ENCODE results near the gene CCDC81.

Gene CCDC81

DNA sequence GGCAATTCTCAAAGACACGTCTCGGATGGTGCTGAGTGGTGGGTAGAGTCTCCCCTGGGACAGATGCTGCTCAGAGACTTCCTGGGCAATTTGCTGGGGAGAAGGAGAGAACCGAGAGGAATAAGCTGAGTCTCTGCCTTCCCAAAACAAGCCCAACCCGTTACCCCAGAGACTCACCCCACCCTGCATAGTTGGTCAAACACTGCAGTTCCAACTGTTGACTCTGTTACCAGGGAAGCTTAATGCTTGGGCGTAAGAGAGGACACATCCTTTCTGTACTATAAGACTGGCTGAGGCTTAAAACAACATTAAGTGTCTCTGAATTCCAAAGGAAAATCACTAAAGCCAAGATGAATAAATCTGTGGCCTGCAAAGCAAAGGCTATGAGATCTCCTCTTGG, 68.1 kb downstream of the CCDC81 start:
- DNase-seq, result no peak

DNA sequence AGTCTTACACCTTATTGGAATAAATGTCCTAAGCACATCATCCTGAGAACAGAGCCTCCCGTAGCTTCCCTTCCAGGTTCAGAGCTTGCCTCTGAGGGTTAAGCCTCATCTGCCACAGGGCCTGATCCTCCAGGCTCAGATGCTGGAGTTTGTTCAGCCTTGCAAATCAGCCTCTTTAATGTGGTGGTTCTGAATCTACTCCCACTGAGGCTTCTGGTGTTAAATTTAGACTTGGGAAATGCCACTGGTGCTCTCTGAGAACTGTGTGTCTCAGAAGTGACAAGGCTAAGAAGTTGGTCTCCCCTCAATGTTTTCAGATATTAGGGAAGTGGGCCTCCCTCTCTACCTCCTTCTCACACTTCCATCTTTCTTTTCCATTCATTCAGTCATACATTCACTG, 68.7 kb downstream of the CCDC81 start:
- DNase-seq, result no peak

DNA sequence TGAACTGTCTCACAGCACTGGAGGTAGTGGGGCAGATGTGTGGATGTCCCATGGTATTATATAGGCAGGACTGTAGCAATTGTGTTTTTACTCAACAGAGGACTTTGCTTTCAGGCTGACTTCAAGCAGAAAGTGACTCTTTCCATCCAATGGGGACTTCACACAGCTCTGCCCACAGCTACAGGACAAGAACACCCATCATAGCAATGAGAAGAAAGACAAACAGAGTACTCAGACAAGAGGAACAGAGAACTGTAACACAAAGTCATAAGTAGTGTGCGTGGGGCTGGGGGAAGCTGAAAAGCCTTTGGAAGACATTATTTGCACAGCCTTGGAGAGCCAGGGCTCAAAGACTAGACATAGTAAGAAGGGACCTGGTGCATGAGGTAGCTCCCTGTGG, 70.3 kb downstream of the CCDC81 start:
- DNase-seq, result no peak

DNA sequence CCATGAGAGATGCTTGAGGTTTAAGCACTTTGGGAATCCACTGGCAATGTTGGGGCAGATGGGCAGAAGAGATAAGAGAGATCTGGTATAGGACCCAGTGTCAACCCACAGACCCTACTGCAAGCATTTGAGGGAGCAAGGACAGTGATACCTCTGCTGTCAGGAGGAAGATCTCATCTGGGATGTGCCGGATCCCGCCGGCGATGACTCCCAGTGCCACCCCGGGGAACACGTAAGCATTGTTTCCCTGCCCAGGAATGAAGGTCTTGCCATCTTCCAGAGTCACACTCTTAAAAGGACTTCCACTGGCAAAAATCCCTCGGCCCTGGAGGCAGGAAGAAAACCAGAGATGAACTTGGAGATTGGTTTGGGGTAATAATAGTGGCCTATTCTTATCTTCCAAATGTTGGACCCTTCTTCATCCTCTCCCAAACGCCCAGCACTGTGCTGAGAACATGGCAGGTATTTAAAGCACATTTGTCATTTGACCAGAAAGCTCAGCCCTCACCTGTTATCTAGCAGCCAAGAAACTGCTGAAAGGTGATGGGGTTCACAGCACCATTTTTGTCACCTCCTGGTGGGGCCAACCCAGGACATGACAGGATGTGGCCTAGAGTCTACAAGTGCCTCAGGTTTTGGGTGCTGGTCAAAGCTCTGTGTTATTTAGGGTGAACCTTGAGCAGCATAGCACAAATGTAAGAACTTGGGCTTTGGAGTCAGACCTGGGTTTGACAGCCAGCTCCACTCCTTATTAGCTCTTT, 71.7 kb downstream of the CCDC81 start:
- DNase-seq, result no peak

DNA sequence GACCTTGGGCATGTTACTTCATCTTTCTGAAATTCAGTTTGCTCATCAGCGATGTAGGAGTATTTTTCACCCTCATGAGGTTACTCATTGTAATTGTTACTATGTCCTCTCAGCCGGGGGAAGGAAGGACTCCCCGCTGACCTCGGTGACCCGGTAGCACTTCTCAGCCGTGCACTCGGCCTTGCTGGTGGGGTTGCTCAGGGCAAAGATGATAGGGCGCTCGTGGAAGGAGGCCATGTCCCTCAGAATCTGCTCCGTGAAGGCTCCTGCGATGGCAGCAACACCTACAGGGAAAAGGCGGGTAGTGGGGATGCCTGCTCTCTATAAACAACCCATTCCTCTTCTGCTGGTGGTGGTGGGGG, 72.2 kb downstream of the CCDC81 start:
- DNase-seq, result no peak

DNA sequence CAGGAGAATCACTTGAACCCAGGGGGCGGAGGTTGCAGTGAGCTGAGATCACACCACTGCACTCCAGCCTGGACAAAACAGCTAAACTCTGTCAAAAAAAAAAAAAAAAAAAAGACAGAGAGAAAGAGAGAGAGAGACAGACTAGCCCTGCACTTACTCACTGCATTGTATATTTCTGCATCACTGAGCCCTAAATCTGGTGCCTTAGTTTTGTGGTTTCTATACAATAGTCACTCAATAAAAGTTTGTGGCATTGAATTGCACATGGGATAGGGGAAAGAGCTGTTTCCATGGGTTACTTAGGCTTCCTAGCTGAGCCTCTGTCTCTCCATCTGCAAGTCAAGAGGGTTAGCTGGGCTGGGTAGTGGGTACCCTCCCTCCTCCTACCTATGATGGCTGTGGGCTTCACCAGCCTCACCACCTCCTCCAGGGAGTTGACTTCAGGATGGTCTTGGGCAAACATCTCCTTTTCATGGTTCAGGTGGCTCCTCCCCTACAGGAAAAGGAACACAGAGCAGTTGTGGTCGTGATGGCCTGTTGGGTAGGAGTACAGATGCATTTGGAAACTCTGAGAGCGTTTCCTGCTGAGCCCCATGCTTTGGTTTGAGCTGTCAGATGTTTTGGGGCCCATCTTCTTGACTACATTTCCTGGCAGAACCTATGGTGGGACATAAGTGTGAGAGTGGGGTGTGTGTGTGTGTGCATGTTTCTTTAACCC, 73.2 kb downstream of the CCDC81 start:
- no peak for DNase-seq

DNA sequence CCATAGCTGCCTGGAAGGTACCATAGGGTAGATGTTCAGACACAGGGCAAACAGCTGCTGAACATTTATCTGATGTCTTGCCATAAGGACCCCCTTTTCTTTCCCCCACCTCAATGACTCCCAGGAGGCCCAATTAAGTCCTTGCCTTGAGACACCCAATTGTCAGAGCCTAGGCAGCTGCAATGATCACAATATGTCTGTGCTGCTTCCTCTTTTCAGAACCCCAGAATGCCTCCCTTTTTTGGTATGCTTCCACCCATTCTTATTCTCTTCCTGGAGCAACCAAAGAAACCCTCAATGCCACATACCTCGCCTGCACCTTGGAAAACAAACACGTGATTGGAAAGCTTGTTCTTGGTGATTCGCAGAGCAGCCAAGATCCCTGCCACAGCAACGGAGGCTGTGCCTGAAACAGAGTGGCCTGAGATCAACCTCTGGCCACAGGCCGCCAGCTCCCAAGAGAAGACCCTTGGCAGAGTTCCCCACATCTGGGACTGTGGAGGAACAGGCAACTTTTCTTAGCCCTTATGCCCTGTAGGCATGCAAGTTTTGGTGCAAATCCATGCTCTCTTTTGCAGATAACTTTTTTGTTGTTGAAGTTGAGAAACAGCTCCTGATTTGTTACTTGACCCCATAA, 75.4 kb downstream of the CCDC81 start:
- no peak for DNase-seq

DNA sequence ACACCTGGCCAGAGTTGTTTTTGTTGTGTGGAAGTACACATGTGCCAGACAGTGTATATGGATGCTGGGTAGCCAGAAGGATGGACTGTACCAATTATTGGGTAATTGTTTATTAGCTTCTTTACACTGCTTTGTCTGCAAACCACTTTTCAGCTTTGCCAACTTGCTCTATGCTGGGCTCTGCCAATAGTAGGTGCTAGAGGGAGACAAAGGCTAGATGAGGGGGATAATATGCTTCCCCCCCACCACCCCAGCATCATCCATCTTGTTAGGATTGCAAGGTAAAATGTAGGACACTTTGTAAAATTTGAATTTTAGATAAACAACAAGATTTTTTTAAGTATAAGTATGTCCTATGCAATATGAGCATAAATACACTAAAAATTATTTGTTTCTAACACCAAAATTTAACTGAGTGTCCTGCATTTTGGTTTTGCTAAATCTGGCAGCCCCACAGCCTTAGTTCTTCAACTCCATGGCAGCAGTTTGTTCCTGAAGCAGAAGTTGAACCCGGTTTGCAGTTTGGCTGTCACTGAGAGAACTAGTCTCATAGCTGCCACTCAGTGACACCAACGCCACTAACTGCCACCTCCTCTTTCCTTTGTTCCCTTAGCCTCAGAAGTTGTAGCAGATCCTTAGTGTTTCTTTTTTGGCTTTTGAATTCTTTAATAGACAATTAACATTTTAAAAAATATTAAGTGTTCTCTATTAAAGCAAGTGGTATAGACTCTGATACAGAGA, 78.8 kb downstream of the CCDC81 start:
- no peak for DNase-seq

DNA sequence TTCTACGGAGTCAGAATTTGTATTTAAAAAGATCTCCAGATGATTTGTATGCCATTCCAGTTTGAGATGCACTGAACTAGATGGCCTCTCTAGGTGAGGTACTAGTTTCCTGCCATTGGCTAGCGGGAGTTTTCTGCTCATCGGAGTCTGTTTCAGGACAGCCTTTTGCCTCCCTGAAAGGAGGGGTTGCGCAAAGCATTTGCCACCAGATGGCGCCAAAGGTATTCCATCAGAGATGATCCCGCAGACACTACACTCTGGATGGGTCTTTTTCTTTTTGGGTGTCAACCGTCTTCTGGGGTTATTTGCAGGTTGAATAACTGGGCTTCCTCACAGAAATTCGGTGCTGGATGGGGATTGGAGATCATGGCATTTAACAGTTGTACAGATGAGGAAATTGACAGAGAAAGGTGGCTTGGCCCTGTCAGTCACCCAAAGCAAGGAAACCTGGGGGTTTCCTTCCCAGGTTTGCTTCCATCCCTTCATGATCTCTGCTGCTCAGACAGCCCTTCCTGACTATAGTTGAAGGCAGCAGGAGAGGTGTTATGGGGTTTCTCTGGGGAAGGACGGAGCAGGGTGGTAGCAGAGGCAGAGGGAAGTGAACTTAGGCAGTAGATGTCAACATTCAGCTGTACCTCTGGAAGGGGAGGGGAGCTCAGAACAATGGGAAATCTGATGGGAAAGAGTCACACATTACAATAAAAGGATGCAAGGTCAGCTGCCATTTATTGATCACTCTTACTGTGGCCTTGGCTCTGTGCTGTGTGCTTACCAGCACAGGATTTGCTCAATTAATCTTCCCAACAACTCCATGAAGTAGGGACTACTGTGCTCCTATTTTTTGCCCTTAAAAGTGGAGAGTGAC, 81.6 kb downstream of the CCDC81 start:
- DNase-seq, result peak; percentile 80 to 95

DNA sequence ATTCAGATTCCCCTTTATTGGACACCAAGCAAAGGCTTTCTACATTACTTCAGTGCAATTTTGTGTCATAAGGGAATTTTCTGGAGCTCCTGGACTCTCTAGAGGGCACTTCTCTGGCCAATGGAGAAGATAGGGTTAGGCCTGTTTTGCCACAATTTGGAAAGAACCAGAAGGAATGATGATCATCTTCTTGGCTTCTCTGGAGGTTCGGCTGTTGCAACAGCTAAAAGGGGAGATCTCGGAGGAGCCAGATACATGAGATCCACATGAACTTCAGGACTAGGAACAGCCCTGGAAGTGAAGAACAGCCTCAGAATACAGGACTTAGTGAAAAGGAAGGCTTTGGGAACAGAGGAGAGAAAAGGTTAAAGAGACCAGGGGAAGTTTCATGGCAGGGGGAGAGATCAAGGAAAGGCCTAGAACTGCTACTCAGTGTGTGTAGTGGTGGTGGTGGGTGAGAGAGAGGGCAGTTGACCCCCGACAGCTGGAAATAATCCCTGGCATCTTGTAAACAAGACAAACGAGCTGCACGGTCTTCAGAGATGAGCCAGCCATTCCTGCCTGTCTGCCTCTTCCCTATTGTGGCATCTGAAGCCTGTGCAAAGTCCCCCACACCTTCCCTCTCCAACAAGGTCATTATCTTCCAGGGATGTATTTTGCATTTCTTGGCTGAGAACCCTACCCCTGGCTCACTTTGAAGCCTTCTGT, 83.8 kb downstream of the CCDC81 start:
- no peak for DNase-seq

DNA sequence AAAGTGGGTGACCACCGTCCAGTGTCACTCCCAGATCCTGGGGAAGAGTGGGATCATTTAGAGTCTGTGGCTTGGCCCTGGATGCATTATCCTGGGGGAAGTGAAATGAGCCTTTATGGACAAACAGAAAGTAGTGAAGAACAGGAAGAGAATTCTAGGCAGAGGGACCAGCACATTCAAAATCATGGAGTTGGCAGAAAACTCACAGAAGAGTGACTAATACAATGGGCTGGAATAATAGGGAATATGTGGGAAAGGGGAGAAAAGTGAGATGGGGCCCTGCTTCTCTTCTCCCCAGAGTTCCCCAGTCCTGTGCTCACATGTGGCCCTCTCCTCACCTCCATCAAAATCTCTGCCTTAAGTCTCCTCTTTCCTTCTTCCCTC, 84.3 kb downstream of the CCDC81 start:
- no peak for DNase-seq

DNA sequence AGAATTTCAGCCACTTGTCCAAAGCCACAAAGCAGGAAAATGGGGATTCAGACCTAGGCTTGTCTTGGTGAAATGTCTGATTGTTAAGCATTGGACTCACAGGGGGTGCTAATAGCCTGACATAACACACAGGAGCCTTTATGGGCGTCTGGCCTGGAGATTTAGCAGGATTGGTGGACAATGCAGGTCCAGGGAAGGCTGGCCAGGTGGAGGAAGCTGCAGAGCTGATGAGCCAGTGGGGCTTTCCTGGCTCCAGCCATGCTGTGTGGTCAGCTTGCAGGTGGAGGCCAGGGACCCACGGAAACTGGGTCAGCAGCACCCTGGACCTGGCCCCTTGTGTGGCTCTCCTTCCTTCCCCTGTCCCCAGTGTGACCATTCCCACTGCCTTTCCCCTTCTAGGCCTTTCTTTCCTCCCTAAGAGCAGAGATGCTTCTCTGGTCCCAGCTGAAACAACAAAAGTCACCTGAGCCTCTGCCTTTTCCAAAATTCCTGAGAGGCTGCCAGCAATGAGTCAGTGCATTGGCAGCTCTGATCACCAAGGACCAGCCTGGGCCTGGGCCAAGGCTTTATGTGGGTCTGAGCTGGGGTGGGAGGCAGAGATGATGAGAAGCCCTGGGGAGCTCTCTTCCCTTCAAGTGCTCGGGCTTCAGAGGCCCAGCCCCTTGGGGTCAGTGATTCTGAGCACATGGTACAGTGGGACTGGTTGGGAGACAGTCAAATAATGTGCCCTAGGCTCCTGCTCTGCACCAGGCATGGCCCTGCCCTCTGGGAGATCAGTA, 85.2 kb downstream of the CCDC81 start:
- no peak for DNase-seq

DNA sequence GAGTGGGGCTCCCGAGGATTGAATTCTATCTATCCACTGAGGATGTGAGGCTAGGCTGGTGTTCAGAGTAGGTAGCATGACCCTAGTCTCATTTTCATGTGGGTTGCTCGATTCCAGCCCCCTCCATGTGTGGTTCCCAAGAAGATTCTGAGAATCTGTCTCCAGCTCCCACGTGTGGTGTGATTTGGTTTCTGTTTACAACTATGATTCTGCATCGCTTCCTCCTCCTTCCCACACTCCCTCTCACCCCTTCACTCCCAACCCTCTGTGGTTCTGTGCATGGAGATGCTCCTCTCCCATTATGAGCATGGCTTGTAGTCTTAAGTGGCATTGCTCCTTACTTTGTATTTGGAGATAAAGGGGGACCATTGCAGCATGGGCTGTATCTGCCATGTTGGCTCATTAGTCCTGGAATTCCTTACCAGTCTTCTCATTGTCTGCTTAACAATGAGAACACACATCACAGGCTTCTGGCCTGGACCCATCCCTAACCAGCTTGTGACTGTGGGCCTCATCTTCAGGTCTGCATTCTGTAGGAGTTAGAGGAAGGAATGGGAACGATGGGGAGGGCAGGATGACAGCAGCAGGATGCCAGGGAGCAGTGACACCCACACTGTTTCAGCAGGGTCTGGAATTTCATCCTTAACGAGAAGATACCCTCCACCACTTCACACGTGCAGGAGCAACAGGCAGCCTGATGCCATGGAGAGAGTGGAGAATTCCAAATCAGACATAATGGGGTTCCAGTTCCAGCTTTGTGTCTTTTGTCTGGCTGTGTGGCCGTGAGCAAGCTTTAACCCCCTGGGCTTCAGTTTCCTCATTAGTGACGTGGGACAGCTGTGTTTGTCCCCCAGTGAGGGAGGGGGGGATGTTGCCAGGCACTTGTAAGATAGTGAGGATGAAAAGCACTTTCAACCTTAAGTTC, 86.0 kb downstream of the CCDC81 start:
- DNase-seq, result no peak

DNA sequence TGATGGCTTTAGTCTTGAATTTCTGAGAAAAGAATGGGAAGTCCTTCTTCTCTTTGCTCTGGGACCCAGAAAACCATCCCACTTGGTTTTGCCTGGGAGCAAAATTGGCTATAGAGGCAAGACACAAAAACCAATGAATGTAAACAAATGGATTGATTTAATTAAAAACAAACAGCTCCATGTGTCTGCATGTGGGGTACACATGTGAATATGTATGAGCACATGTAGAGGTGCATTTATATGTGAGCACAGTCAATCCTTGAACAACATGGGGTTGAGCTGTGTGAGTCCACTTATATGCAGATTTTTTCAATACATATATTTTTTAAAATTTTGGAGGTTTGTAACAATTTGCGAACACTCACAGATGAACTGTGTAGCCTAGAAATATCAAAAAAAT, 87.2 kb downstream of the CCDC81 start:
- no peak for DNase-seq

DNA sequence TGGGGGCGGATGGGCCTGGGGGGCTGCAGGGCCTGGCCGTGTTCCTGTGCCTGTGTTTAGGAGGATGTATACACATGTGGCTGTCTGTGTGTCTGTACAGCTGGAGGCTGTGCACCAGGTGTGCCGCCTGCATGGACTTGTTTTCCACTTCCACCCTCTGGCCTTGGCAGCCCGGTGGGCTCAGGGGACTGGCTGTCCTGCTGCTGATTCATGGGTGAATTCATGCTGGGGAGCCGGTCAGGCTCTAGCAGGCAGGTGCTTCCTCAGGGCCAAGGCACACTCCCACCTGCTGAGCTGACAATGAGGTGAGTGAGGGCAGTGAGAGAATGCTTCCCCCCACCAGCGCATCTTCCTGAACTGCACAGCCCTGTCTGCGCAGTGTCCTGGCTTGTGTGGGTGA, 88.4 kb downstream of the CCDC81 start:
- peak in 1 of 2 experiments; percentile 42 for DNase-seq

DNA sequence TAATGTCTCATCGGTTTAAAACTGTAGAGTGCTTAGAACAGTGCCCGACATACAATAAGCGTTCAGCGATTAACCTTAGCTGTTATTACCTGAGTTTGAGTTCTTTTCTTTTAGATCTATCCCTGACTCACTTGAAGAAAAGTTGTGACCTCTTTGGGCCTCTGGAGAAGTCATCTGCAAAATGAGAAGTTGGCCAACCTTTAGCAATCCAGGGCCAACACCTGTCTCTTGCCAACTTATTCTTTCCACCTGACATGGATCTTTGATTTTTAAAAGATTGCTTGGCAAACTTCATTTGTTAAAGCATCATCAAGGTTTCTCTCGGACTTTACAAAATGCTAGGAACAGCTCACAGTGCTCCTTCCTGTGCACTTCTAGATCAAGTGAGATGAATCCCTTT, 89.3 kb downstream of the CCDC81 start:
- DNase-seq, result no peak

DNA sequence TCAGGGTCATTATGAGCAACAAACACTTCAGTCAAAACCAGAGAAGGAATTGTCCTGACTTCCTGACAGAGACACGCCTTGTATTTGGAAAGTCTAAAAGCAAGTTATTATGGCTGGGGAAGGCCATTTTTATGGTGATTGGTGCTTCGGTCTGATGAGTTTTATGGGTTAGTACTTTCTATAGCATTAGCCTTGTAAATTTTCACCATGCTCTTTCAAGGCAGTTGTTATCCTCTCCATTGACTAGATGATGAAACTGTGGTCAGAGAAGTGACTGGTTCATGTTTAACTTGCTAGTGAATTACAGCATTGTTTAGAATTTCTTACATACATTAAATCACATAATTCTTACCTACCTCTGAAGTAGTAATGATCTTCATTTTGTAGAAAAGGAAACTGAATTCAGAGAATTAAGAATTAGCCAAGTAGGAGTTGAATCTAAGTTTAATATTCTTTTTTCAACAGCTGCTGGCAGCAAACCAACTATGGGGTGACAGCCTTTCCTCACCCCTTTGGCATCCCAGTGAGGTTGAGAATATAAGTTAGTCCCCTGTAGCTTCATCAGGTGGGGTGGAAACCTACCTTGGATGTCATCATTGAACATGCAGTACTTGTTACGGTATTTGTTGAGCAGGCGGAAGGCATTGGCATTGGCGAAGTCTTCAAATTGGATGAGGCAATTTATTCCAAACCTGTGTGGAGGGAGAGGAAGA, 90.0 kb downstream of the CCDC81 start:
- DNase-seq, result peak; percentile 90 to 94

DNA sequence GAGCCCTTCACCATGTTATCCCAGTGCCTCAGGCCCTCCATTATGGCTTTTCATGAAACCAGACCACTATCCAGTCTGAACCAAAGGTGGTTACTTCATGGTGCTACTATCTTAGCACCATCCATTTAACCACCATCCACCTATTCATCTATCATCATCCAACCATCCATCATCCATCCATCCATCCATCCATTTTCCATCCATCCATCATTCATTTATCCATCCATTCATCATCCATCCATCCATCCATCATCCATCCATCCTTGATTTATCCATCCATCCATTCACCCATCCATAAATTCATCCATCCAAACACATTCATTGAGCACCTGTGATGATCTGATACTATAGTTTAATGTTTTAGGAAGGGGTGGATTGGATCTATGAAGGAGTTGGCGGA, 93.5 kb downstream of the CCDC81 start:
- no peak for DNase-seq

Data from NCI-H526 (cell line).